Heart right ventricle (tissue), 16 donors: Measurements from ENCODE around the gene GIT1. TPM values are rescaled to one million over a fixed set of nuclear protein-coding genes. Genes with fewer than 3 reads are reported as not detected.
A peak's percentile ranks its signal among the peaks of the same experiment; 100 is the strongest.
"Not testable (repeated sequence)": the region's sequence is repeated elsewhere in the genome, so short reads cannot be mapped to it uniquely, and the experiment has no call there.

ENCODE experiments used
- ATAC-seq, 8 donors: fragments of 200-7000 bp; cut with Tn5 transposase; one replicate each; pipeline ENCODE4 v1.9.1; 2020; ENCODE audit warnings: mild to moderate bottlenecking in 8 of 8, moderate library complexity in 8 of 8, moderate number of reproducible peaks in 1 of 8
- DNase-seq, 2 donors: peaks; one replicate each; pipeline ENCODE4 v3.0.0-alpha.2; 2020
- H3K27ac ChIP-seq, 10 donors: fragments of 200-600 bp; sonication (generic) in 2 of 10; one replicate each; pipeline versions ENCODE4 v1.5.0 to v1.8.0; 2020 to 2022; ENCODE audit warnings: mild to moderate bottlenecking in 3 of 10
- H3K27me3 ChIP-seq, 7 donors: fragments of 200-600 bp; one replicate each; pipeline ENCODE4 v1.8.0; 2021 to 2022; ENCODE audit warnings: mild to moderate bottlenecking in 2 of 7
- H3K36me3 ChIP-seq, 9 donors: fragments of 200-600 bp; sonication (generic) in 1 of 9; one replicate each; pipeline versions ENCODE4 v1.5.0 to v1.8.0; 2020 to 2022; ENCODE audit warnings: mild to moderate bottlenecking in 2 of 9
- H3K4me1 ChIP-seq, 9 donors: fragments of 200-600 bp; sonication (generic) in 1 of 9; one replicate each; pipeline versions ENCODE4 v1.5.0 to v1.8.0; 2020 to 2022; ENCODE audit warnings: mild to moderate bottlenecking in 4 of 9
- H3K4me3 ChIP-seq, 10 donors: fragments of 200-600 bp; sonication (generic) in 2 of 10; one replicate each; pipeline versions ENCODE4 v1.5.0 to v1.8.0; 2020 to 2022; ENCODE audit warnings: mild to moderate bottlenecking in 7 of 10, moderate library complexity in 2 of 10
- H3K9me3 ChIP-seq, 11 donors: fragments of 200-600 bp in 10 of 11; sonication (generic) in 2 of 11; one replicate each; pipeline versions ENCODE4 v1.5.0 to v1.8.0; 2013 to 2022; ENCODE audit warnings: mild to moderate bottlenecking in 2 of 11, control low read depth in 1 of 11, moderate library complexity in 1 of 11
- CTCF ChIP-seq, 9 donors: fragments of 200-600 bp; sonication (generic) in 2 of 9; IDR thresholded peaks; one replicate each; pipeline versions ENCODE4 v1.5.0 to v1.8.0; 2021 to 2022; ENCODE audit warnings: antibody characterized with exemption in 9 of 9, mild to moderate bottlenecking in 5 of 9, moderate library complexity in 1 of 9
- WGBS, 2 donors: extraction: QIAGEN DNeasy Blood & Tissue Kit; methylation state at CpG; one replicate each; pipeline ENCODE4 v1.1.7; 2013; ENCODE audit warnings: inconsistent platforms in 1 of 2; 5-methylcytosine and 5-hydroxymethylcytosine counted together
- intact Hi-C, 10 donors: fragments of 100-400 bp; cut with DNase I; formaldehyde crosslinking; loops; one replicate each; pipeline versions ENCODE4 v1.11.1 to v1.14.2; 2022
- polyA plus RNA-seq, 2 donors: library from polyadenylated mRNA; stranded (reverse); fragments of 200-250 nt; gene quantifications; one replicate each; pipeline ENCODE4 v1.2.3, GENCODE V29; 2013
- total RNA-seq, 10 donors: library from RNA; stranded (reverse); fragmentation: NEBNext Ultra II Directional in 3 of 10; extraction: Animal tissue kit (Norgen Biotek cat#: 25700) in 3 of 10; gene quantifications; one replicate each; pipeline versions ENCODE4 v1.2.1 to v1.2.4, GENCODE V29; 2021 to 2023
- donor health status: Arrhythmogenic right ventricular cardiomyopathy.
- donor health status: ischemic (EF 13 %, LVEDD 7.1; RV severe dilation, severe dysfunction).
- donor health status: healthy with polysubstance abuse.
- donor health status: DM: no; HTN: yes; CAD: no.
- donor health status: DM: no; HTN: no; CAD: no.
- donor health status: ischemic (EF 25% LVEDD 6.9; RV normal size, moderate dysfunction).
- donor health status: ischemic (EF 25% LVEDD 5.7; RV mildly dilated, moderate dysfunction).
- donor health status: healthy.
- donor health status: DM: yes; HTN: yes; CAD: no.
- donor health status: Ischemic cardiomyopathy.
- donor health status: ischemic (EF 35%, LVEDD 5.7; RV mildly dilated, moderate dysfunction).
- donor health status: nonischemic (EF 11% LVEDD 7.7; RV severe dilation, severe dysfunction).
- donor health status: DM: yes; HTN: yes; CAD: no.
- donor health status: PGD.
- donor health status: ischemic (EF 29% LVEDD 5.4; RV normal size, mild dysfunction).
- donor health status: nonischemic (EF 23%, LVEDD 6.1; RV moderate dilation, normal function).

Gene GIT1
- total and polyA plus RNA-seq, 12 donors: 20.6 to 35.4 (median 28.9) TPM

GRCh38 chr17:29562615-29563014 is 26.8 kb downstream of the GIT1 start:
- H3K27me3 ChIP-seq: no peaks in the 10 kb centered on the region
- no peak for DNase-seq
- H3K36me3 ChIP-seq: peaks cover 0 to 9% (median 0%) of the 10 kb centered on the region in 9 donors
- H3K4me1 ChIP-seq: peaks cover 0 to 56% (median 25%) of the 10 kb centered on the region in 9 donors
- no peak for TF ChIP-seq CTCF (IDR thresholded peaks at IDR 0.05)
- intact Hi-C loops: loop anchor here in 1 of 10 donors (10.0 kb wide), 1 partner anchor 418 kb away; no protein-coding TSS in a partner anchor
- 77 to 80% methylated on average over 18 of the region's 18 CpGs for WGBS, 2 donors
- no peaks in the 10 kb centered on the region for H3K9me3 ChIP-seq
- H3K4me3 ChIP-seq: no peak overlapping the region
- peak overlapping the region in 2 of 10 donors; percentile 20 to 73 for H3K27ac ChIP-seq
- ATAC-seq: no peak

GRCh38 chr17:29561554-29562517 is 27.6 kb downstream of the GIT1 start:
- peak in 4 of 8 donors; percentile 7 to 57 (median 32) for ATAC-seq
- H3K4me1 ChIP-seq: peaks cover 0 to 57% (median 19%) of the 10 kb centered on the region in 9 donors
- H3K27ac ChIP-seq: peak overlapping the region in 2 of 10 donors; percentile 42 to 73
- peaks cover 0 to 9% (median 0%) of the 10 kb centered on the region in 9 donors for H3K36me3 ChIP-seq
- DNase-seq: peak in 1 of 2 donors; percentile 13
- H3K4me3 ChIP-seq: no peak overlapping the region
- intact Hi-C loops: loop anchor here in 1 of 10 donors (10.0 kb wide), 1 partner anchor 417 kb away; no protein-coding TSS in a partner anchor
- no peak for TF ChIP-seq CTCF (IDR thresholded peaks at IDR 0.05)
- H3K27me3 ChIP-seq: no peaks in the 10 kb centered on the region
- H3K9me3 ChIP-seq: no peaks in the 10 kb centered on the region
- WGBS, 2 donors: 60 to 66% methylated on average over 17 of the region's 17 CpGs

- intact Hi-C loops: loop anchor here in 1 of 10 donors (10.0 kb wide), 1 partner anchor 416 kb away; no protein-coding TSS in a partner anchor
- H3K4me1 ChIP-seq: peaks cover 0 to 43% (median 12%) of the 10 kb centered on the region in 9 donors
- H3K36me3 ChIP-seq: peaks cover 0 to 9% (median 0%) of the 10 kb centered on the region in 9 donors
- 90 to 91% methylated on average over 6 of the region's 6 CpGs for WGBS, 2 donors
- H3K27ac ChIP-seq: peak overlapping the region in 2 of 10 donors; percentile 6 to 73
- H3K27me3 ChIP-seq: no peaks in the 10 kb centered on the region
- H3K9me3 ChIP-seq: no peaks in the 10 kb centered on the region
- DNase-seq (no peak), ATAC-seq (peak in 4 of 8 donors; percentile 6 to 57 (median 44))
- H3K4me3 ChIP-seq: peak overlapping the region in 1 of 10 donors; percentile 4
- no peak for TF ChIP-seq CTCF (IDR thresholded peaks at IDR 0.05)
These were observed 29.1 kb downstream of the GIT1 start for GRCh38 chr17:29560316-29560715.

- WGBS, 2 donors: 96 to 97% methylated on average over 2 of the region's 2 CpGs
- H3K27me3 ChIP-seq: no peaks in the 10 kb centered on the region
- H3K27ac ChIP-seq: peak overlapping the region in 1 of 10 donors; percentile 73
- peaks cover 0 to 9% (median 0%) of the 10 kb centered on the region in 9 donors for H3K36me3 ChIP-seq
- H3K4me1 ChIP-seq: peaks cover 0 to 36% (median 12%) of the 10 kb centered on the region in 9 donors
- DNase-seq (no peak), ATAC-seq (no peak)
- no peak overlapping the region for H3K4me3 ChIP-seq
- intact Hi-C loops: loop anchor here in 1 of 10 donors (10.0 kb wide), 1 partner anchor 415 kb away; no protein-coding TSS in a partner anchor
- H3K9me3 ChIP-seq: no peaks in the 10 kb centered on the region
- no peak for TF ChIP-seq CTCF (IDR thresholded peaks at IDR 0.05)
These were observed 29.8 kb downstream of the GIT1 start for GRCh38 chr17:29559640-29560039.

- peaks cover 0 to 34% (median 12%) of the 10 kb centered on the region in 9 donors for H3K4me1 ChIP-seq
- H3K9me3 ChIP-seq, intact Hi-C loops, H3K27ac ChIP-seq, H3K27me3 ChIP-seq, DNase-seq, H3K4me3 ChIP-seq, ATAC-seq, H3K36me3 ChIP-seq: not testable (repeated sequence)
- 95 to 98% methylated on average over 5 of the region's 5 CpGs for WGBS, 2 donors
These were observed 31.3 kb downstream of the GIT1 start for GRCh38 chr17:29558139-29558538.
